GM10847 (cell line): ENCODE data around the gene COL4A5.

ENCODE experiments used
- POLR2A ChIP-seq: IDR thresholded peaks from 2 replicates; pipeline ENCODE4 v1.6.1; 2011; ENCODE audit not compliant: insufficient read length; ENCODE audit errors: extremely low read depth

Gene COL4A5

DNA sequence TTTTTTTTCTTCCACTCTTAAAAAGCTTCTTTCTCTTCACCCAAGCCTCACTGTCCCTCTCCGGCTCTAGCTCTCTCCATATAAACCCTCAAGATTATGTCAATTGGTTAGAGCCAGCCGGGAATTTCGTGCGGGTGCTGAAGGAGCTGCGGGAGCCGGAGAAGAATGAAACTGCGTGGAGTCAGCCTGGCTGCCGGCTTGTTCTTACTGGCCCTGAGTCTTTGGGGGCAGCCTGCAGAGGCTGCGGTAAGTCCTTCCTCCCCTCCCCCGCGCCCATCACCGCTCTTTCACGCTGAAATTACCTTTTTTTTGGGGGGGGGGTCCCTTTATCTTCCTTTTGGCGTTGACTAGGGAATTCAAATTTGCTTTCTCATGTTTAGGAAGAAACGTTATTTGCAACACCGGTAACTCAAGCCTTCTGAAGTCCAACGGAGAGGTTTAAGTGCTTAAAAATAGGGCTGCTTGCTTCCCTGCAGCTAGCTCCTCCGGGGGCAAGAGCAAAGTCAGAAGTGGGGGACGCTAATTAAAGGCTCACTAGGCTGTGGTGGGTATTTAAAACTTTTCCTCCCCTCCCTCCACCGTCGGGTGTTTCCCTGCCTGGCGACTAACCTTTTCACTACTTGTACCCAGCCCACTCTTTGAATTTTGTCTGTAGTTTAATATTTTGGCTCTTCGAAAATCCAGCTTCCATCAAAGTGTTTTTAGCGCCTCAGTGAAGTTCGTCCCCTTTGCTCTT lies 491 bp downstream of the COL4A5 start:
- no peak for TF ChIP-seq POLR2A

DNA sequence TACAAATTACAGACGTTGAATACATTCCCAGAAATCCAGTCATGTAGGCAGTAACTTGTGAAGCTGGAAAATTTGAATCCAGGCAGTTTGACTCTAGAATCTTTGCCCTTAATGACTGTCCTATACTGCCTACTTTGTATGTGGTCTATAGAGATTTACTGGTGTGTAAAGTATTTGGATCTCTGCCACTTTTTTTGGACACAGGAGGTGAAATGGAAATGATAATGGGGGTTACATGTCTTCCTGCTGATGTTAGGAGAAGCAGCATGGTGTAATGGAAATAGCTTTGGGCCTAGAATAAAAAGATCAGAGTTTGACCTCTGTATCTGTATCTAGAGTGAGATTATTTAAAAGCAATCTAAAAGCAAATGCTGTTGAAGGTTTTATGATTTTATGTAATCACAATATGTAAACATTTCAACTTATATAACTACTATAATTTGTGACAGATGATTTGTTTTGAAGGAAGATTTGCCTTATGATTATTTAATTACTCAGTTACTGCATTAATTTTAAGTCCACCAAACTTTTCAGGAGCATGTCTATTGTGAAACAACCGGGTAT lies 3.3 kb downstream of the COL4A5 start:
- TF ChIP-seq POLR2A, result no peak

DNA sequence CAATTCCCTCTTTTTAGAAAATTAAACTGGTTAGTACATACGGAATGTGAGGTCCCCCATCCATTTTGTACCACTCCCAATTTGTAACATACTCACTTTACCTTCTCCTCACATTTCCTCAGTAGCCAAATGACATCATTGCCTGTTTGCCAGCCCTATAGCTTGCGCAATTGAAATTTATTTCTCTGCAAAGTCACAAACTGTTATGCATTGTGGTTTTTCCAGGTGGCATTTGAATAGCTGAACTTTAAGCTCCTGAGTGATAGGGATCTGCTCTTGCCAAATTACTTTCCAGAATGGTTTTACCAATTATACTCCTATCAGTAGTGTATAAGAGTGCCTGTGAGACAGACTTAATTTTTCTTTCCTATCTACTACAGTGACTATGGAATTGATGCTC lies 7.7 kb downstream of the COL4A5 start:
- TF ChIP-seq POLR2A, result no peak

DNA sequence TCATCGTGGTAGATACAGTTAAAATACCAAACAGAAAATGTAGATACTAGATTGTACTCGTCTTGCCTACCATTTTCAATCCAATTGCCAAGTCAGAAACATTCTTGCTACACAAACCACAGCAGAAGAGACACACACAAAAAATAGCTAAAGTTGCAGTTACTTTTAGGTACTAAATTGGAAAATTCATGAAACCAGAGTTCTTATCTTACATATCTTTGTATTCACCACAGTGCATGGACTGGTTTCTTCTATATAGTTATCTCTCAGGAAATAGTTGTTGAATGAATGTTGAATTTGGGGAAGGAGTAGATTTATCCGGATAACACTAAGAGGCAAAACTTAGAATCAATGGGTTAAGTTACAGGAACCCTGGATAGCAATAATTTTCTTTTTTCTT lies 14.2 kb downstream of the COL4A5 start:
- TF ChIP-seq POLR2A, result no peak

DNA sequence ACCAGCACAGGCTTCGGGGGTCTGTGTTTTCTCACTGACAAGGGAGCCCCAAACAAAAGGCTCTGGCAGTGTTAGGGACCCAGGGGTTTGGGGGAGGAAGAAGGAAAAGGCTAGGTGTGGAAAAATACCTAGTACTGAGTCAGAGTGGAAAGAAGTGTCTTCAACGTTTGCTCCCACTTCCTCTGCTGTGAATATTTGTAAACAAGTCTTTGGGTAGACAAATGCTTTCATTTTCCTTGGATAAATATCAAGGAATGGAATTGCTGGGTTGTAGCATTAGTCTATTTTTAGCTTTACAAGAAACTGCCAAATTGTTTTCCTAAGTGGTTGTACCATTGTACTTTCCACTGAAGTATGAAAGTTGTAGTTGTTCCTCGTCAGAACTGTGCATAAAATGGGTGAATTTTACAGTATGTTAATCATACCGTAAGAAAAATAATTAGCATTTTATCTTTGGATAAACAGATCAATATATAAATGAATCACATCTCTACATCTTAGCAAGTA lies 17.4 kb downstream of the COL4A5 start:
- no peak for TF ChIP-seq POLR2A

DNA sequence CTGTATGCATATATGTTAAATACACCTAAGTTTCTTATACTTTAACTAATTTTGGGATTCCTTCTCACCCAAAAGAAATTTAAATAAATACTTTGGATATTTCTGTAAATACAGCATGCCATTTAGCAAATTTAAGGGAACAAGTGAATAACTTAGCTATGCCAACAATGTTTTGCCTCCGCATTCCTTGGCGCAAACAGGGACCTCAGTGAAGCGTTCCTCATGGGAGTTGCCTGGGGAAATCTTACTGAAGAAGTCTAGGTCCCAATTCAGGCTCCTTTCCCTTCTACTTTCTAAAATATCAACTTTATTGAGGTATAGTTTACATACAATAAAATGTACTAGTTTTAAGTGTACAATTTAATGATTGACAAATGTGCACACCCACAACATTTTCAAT lies 25.0 kb downstream of the COL4A5 start:
- no peak for TF ChIP-seq POLR2A

DNA sequence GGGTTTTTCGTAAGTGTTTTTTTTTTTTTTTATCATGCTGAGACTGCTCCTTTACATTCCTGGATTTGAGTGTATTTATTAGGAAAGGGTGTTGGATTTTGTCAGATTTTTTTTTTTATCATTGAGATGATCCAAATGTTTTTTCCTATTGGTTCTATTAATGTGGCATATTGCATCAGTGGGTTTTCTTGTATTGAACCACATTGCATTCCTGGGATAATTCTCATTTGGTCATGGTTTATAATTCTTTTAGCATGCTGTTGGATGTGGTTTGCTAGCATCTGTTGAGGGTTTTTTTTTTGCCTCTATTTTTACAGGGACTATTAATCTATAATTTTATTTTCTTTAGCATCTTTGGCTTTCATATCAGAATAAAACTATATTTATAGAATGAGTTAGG lies 28.8 kb downstream of the COL4A5 start:
- TF ChIP-seq POLR2A, result no peak

DNA sequence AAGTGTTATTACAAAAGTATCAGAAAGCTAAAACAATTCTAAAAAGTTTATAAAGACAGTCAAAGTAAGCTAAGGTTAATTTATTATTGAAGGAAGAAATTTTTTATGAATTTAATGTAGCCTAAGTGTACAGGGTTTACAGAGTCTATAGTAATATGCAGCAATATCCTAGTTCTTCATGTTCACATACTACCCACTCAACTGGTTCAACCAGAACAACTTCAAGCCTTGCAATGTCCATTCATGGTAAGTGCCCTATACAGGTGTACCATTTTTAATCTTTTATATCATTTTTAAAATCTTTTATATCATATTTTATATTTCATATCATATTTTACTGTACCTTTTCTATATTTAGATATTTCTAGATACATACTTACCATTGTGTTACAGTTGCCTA lies 34.3 kb downstream of the COL4A5 start:
- TF ChIP-seq POLR2A, result no peak

DNA sequence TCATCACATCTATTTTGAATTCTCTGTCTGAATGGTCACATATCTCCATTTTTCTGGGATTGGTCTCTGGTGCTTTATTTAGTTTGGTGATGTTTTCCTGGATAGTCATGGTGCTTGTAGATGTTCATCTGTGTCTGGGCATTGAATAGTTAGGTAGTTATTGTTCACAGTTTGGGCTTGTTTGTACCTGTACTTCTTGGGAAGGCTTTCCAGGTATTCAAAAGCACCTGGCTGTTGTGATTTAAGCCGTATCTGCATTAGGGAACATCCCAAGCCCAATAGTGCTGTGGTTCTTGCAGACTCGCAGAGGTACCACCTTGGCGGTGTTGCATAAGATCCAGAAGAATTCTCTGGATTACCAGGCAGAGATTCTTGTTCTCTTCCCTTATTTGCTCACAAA lies 44.6 kb downstream of the COL4A5 start:
- TF ChIP-seq POLR2A, result no peak

DNA sequence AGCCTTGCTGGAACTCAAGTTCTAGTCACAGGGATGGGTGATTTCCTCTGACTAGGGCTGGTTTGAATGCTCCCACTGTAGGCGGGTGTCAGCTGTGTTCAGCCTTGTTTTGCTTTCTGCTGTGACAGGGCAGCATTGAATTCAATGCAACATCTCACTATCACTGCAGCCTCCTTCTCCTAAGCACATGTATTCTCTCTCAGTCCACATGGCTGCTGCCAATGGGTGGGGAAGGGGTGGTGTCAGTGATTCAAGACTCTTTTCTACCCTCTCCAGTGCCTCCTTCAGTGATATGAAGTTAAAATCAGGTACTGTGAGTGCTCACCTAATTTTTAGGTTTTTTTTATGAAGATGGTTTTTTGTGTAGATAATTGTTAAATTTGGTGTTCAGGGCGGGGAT lies 46.3 kb downstream of the COL4A5 start:
- no peak for TF ChIP-seq POLR2A

DNA sequence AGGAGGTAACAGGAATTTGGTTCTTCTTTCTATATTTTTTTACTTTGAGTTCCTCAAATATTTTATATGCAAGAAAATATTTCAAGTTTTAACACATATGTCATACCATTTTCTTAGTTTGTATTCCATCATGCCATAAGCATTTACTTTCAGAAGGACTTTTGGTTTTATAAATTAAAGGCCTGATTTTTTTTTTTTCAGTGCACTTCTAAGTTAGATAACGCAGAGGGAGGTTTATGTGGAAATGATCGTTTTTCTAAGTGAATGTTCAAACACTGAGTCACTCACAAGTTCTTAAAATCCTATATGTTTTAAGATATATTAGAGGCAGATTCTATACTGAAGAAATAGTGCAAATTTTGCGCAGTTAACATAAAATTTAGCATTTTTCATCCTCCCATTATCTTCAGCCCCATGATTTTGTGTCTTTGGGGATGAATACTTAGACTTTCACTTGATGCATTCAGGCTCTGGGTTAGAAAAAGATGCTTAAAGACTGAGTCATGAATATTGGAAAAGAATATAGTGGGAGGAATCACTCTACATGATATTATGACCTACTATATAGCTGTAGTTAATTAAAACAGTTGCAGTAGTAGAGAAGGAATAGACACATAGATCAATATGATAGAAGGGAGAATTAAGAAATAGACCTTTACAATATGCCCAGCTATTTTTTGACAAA lies 54.9 kb downstream of the COL4A5 start:
- no peak for TF ChIP-seq POLR2A

DNA sequence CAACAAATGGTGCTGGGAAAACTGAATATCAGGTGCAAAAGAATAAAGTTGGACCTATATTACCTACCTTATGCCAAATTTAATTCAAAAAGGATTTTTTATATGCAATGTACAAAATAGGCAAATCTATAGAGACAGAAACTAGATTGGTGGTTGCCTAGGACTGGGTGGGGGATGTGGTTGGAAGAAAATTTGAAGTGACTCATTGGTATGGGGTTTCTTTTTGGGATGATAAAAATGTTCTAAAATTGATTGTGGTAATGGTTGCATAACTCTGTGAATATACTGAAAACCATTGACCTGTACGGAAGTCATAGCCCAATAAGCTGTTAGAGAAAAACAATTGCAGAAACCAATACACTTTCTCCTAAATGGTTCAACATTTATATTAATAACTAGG lies 72.1 kb downstream of the COL4A5 start:
- TF ChIP-seq POLR2A, result no peak

DNA sequence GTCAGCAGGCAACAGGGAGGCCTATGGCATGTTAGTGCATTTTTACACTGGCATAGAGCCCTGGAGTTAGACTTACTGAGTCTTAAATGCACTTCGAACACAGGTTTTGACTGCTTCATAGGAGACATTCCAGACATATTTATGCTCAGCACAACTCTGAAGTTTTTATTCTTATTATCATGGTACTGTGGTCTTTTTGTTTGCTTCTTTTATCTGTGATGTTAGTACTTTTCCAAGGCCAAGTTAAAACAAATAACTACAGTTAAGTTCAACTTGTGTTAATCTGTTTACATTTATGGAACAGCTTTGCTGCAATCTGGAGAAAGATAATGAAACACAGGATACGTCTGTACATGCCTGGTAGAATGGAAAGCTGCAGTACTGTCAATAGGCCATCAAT lies 76.5 kb downstream of the COL4A5 start:
- TF ChIP-seq POLR2A, result no peak

DNA sequence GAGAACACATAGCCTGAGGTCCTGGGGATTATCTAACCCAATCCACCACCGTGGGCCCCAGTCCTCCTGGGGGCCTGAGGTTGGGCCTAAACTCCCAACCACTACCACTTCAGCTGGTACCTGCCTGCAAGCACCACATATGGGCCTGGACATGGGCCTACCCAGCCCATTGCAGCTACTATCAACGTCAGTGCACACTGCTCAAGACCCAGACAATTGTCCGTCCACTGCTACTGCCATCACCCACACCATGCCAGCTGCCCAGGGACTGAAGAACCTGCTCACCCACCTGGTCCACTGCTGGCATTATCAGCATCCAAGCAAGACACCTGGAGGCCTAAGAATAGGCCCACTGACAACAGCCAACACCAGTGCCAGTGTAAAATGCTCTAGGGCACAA lies 88.1 kb downstream of the COL4A5 start:
- TF ChIP-seq POLR2A, result no peak

DNA sequence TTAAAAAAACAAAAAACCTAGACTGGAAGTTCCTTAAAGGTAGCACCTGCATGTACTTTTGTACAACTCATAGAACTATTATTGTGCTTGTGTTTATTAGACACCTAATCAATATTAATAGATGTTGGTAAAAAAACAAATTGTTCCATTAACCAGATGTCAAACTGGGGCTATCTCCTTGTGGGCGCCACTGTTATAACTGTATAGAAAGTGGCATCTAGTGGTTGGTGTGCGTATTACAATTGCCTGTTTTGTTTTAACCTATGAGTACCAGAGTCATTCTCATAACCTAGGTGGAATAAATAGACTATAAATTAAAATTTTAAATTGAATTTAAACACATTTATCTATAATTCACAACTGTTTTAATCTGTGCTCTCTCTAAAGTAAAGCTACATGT lies 97.4 kb downstream of the COL4A5 start:
- TF ChIP-seq POLR2A, result no peak

DNA sequence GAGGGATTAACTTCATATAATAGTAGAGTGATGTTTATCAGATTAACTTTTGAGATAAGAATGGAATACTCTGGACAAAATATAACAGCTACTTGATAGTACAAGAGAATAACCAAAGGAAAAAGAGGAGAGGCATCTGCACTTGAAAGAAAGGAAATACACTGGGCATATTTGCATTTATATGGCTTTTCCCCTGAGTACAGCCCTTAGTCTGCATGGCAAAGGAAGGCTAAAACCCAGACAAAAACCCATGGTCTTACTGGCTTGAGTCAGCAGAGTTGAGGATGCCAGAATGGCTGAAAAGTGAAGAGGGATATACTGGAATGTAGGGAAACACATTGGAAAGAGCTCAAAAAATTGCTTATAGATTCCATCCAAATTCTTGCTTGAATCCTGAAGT lies 101.6 kb downstream of the COL4A5 start:
- TF ChIP-seq POLR2A, result no peak
